SU-DHL-6 (cell line): ENCODE results near the gene GRIK4.
"Not testable (repeated sequence)": the region's sequence is repeated elsewhere in the genome, so short reads cannot be mapped to it uniquely, and the experiment has no call there.

Source experiments
- H2AFZ ChIP-seq: fragments of 200-600 bp; sonication (generic); 2 replicates; pipeline ENCODE4 v1.6.1; 2014; ENCODE audit warnings: low read depth, mild to moderate bottlenecking, moderate library complexity, mixed read lengths, antibody characterized with exemption, low read length; ENCODE audit not compliant: severe bottlenecking
- H3F3A ChIP-seq: fragments of 200-600 bp; shearing (Covaris generic); 2 replicates; pipeline ENCODE4 v1.6.0; 2016; ENCODE audit warnings: antibody characterized with exemption, mild to moderate bottlenecking; ENCODE audit not compliant: insufficient read depth
- H3K27ac ChIP-seq: fragments of 200-600 bp; sonication (generic); 2 replicates; pipeline ENCODE4 v1.5.1; 2016; ENCODE audit warnings: low read depth, mild to moderate bottlenecking, low read length, moderate library complexity, mixed read lengths
- H3K27me3 ChIP-seq: fragments of 200-600 bp; sonication (generic), shearing (Covaris generic); 2 replicates; pipeline ENCODE4 v1.6.0; 2014; ENCODE audit warnings: mild to moderate bottlenecking, low read length
- H3K36me3 ChIP-seq: fragments of 200-600 bp; sonication (generic); 2 replicates; pipeline ENCODE4 v1.6.1; 2014; ENCODE audit warnings: mild to moderate bottlenecking, low read length, mixed read lengths
- H3K4me2 ChIP-seq: fragments of 300-600, 200-600 bp; shearing (Covaris generic), sonication (generic); 2 replicates; pipeline ENCODE4 v1.6.0; 2014; ENCODE audit warnings: low read length, low read depth, mild to moderate bottlenecking; ENCODE audit not compliant: poor library complexity, severe bottlenecking
- H3K4me3 ChIP-seq: fragments of 200-600 bp; sonication (generic); 2 replicates; pipeline ENCODE4 v1.5.1; 2014; ENCODE audit warnings: antibody characterized with exemption, low read length, mild to moderate bottlenecking, mixed read lengths; ENCODE audit not compliant: insufficient read depth, poor library complexity, severe bottlenecking
- H3K79me2 ChIP-seq: fragments of 200-600 bp; sonication (generic); 2 replicates; pipeline ENCODE4 v1.6.1; 2014; ENCODE audit warnings: mild to moderate bottlenecking, low read length, moderate library complexity; ENCODE audit not compliant: insufficient read depth
- H3K9ac ChIP-seq: fragments of 200-600 bp; sonication (generic); 2 replicates; pipeline ENCODE4 v1.7.0; 2014; ENCODE audit warnings: mild to moderate bottlenecking, low read length
- H3K9me2 ChIP-seq: fragments of 200-600 bp; sonication (generic); replicated peaks from 2 replicates; pipeline ENCODE4 v1.6.1; 2014; ENCODE audit warnings: low read length; ENCODE audit not compliant: insufficient read depth
- H3K9me3 ChIP-seq: fragments of 200-600 bp; sonication (generic); 2 replicates; pipeline ENCODE4 v1.6.1; 2014; ENCODE audit warnings: low read length, mixed read lengths; ENCODE audit not compliant: insufficient read depth
- H4K20me1 ChIP-seq: fragments of 200-600 bp; sonication (generic); 2 replicates; pipeline ENCODE4 v1.6.1; 2014; ENCODE audit warnings: low read depth, mild to moderate bottlenecking, antibody characterized with exemption, low read length, moderate library complexity, mixed read lengths
- EZH2phosphoT487 ChIP-seq: fragments of 200-600 bp; sonication (generic), shearing (Covaris generic); conservative IDR thresholded peaks from 2 replicates; pipeline ENCODE4 v1.6.1; 2018; ENCODE audit warnings: mild to moderate bottlenecking, antibody characterized with exemption, low read length, moderate library complexity, mixed read lengths
- TF ChIP-seq, protein P1 (sequence below): fragments of 200-600 bp; sonication (generic); IDR thresholded peaks from one replicate; pipeline ENCODE4 v1.5.1; 2017; ENCODE audit warnings: antibody characterized with exemption, mild to moderate bottlenecking, low read length, moderate library complexity; ENCODE audit not compliant: insufficient read depth, poor library complexity, severe bottlenecking

Gene GRIK4

DNA sequence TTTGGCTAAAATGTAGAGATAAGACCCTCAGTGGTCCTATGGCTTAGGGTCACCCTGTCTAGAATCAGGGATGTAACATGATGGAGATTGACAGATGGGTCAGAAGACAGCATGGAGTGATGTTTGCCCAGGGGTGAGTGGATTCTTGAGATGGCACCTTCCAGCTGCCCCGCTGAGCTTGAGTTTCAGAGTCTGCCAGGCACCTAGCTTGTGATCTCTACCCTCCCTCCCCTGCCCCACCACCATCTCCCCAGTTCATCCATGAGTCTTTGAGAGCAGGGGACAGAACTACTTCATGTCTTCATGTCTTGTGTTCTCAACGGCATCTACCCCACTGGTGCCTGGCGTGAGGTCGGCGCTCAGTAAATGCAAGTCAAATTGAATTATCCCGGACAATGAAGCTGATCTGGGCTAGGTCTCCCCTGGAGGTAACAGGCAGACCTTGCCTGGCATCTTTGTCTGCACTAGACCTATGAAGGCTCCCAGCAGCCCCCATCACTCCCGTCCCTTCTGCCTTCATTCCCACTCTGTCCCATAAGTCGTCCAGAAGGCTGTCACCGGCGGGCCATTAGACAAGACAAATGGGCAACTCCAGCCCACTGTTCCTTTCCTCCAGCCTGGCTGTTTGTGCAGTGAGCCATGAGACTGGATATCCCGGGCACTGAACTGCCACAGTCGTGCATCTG, 273.2 kb downstream of the GRIK4 start:
- Histone ChIP-seq H3K27ac (no peak overlapping the region), H2AFZ (no peak overlapping the region), H3K9me2 (no peaks in the 10 kb centered on the region), H3K27me3 (no peaks in the 10 kb centered on the region), H3K9me3 (no peaks in the 10 kb centered on the region), H3K4me3 (no peak overlapping the region), H3K36me3 (no peaks in the 10 kb centered on the region), H3K4me2 (no peak overlapping the region), H4K20me1 (no peaks in the 10 kb centered on the region), H3F3A (no peaks in the 10 kb centered on the region), H3K9ac (no peak overlapping the region), H3K79me2 (no peaks in the 10 kb centered on the region)
- no peak for TF ChIP-seq EZH2phosphoT487
- TF ChIP-seq, protein P1, sequence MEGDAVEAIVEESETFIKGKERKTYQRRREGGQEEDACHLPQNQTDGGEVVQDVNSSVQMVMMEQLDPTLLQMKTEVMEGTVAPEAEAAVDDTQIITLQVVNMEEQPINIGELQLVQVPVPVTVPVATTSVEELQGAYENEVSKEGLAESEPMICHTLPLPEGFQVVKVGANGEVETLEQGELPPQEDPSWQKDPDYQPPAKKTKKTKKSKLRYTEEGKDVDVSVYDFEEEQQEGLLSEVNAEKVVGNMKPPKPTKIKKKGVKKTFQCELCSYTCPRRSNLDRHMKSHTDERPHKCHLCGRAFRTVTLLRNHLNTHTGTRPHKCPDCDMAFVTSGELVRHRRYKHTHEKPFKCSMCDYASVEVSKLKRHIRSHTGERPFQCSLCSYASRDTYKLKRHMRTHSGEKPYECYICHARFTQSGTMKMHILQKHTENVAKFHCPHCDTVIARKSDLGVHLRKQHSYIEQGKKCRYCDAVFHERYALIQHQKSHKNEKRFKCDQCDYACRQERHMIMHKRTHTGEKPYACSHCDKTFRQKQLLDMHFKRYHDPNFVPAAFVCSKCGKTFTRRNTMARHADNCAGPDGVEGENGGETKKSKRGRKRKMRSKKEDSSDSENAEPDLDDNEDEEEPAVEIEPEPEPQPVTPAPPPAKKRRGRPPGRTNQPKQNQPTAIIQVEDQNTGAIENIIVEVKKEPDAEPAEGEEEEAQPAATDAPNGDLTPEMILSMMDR: no peak

DNA sequence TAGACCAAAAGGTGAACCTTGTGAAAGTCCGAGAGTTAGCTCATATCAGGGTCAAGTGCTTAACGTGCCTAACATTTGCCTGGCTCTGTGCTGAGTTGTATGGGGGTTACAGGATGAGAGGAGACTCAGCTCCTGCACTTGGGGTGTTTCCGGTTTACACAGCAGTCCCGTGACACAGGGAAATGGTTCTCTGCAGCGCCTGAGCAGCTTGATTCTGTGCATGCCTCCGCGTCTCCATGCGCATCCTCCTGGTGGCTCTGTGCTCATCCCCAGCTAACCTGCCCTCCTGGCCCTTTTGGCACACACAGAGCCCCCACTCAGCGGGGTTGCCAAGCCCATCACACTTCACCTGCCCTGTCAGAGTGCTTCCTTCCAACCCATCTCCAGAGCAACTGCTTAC, 274.0 kb downstream of the GRIK4 start:
- Histone ChIP-seq H3K4me2 (no peak overlapping the region), H3K27me3 (no peaks in the 10 kb centered on the region), H2AFZ (no peak overlapping the region), H3K79me2 (no peaks in the 10 kb centered on the region), H3F3A (no peaks in the 10 kb centered on the region), H3K27ac (no peak overlapping the region), H3K36me3 (no peaks in the 10 kb centered on the region), H3K9me3 (no peaks in the 10 kb centered on the region), H3K9me2 (no peaks in the 10 kb centered on the region), H3K4me3 (no peak overlapping the region), H4K20me1 (no peaks in the 10 kb centered on the region), H3K9ac (no peak overlapping the region)
- TF ChIP-seq, protein P1: no peak
- TF ChIP-seq EZH2phosphoT487: no peak

DNA sequence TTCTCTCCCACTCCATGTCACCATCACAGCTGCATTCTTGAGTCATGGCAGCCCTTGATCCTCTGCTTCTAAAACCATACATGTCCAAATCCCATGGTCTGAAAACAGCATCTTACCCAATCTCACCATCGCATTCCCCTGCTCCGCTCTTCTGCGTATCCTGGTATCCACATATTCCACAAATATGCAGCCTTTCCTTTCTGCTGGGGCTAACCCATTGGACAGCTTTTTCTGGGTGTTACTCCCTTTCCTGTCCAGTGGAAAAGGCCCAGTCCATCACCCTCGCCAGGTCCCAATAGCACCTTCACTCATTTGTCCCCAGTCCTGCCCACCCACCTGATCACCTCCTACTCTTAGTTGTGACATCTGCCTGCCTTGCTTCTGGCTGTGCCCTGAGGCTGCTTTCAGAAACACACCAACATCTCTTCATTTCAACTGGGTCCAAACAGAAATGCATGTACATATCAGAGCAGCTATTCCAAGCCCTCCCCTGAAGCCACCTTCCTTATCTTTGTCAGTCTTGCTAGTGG, 274.7 kb downstream of the GRIK4 start:
- Histone ChIP-seq H2AFZ (no peak overlapping the region), H3K9me2 (no peaks in the 10 kb centered on the region), H3K9ac (no peak overlapping the region), H3F3A (no peaks in the 10 kb centered on the region), H3K36me3 (no peaks in the 10 kb centered on the region), H3K27ac (no peak overlapping the region), H3K4me3 (no peak overlapping the region), H3K79me2 (no peaks in the 10 kb centered on the region), H3K4me2 (no peak overlapping the region), H4K20me1 (no peaks in the 10 kb centered on the region), H3K9me3 (no peaks in the 10 kb centered on the region), H3K27me3 (no peaks in the 10 kb centered on the region)
- TF ChIP-seq, protein P1: no peak
- no peak for TF ChIP-seq EZH2phosphoT487

DNA sequence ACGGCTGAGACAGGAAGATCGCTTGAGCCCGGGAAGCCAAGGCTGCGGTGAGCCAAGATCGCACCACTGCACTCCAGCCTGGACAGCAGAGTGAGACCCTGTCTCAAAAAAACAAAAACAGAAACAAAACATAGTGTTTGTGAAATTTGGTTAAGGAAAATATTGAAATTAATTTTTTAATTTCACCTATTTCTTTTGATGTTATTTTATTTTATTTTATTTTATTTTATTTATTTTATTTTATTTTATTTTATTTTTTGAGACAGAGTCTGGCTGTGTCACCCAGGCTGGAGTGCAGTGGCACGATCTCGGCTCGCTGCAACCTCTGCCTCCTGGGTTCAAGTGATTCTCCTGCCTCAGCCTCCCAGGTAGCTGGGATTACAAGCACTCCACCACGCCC, 275.7 kb downstream of the GRIK4 start:
- H3K27me3 ChIP-seq, H4K20me1 ChIP-seq, H3K9ac ChIP-seq, H3F3A ChIP-seq, H3K4me3 ChIP-seq, H3K79me2 ChIP-seq, H3K9me2 ChIP-seq, H3K36me3 ChIP-seq, H3K27ac ChIP-seq, H3K4me2 ChIP-seq, H3K9me3 ChIP-seq, H2AFZ ChIP-seq: not testable (repeated sequence)
